Aorta (tissue), 5 donors: ENCODE measurements around the gene ELMO1. TPM values are rescaled to one million over a fixed set of nuclear protein-coding genes. Genes with fewer than 3 reads are reported as not detected.

ENCODE experiments used
- ATAC-seq: fragments of 200-7000 bp; cut with Tn5 transposase; one replicate; pipeline ENCODE4 v1.9.1; 2022; ENCODE audit warnings: moderate library complexity; ENCODE audit not compliant: low FRiP score
- DNase-seq, 2 donors: peaks; one replicate each; pipeline ENCODE4 v3.0.0-alpha.2; 2020
- H3K27ac ChIP-seq, 2 donors: one replicate each; pipeline ENCODE4 v1.5.1; 2013; ENCODE audit warnings: low read length in 2 of 2, mild to moderate bottlenecking in 2 of 2, moderate library complexity in 2 of 2, control low read depth in 1 of 2, inconsistent platforms in 1 of 2, low read depth in 1 of 2
- H3K27me3 ChIP-seq, 2 donors: one replicate each; pipeline ENCODE4 v1.6.1; 2013; ENCODE audit warnings: control low read depth in 1 of 2, low read length in 1 of 2, mild to moderate bottlenecking in 1 of 2, moderate library complexity in 1 of 2; ENCODE audit not compliant: insufficient read depth in 2 of 2, control insufficient read depth in 1 of 2
- H3K36me3 ChIP-seq, 2 donors: one replicate each; pipeline ENCODE4 v1.6.1; 2013; ENCODE audit warnings: control low read depth in 1 of 2, low read length in 1 of 2, mild to moderate bottlenecking in 1 of 2; ENCODE audit not compliant: insufficient read depth in 2 of 2, control insufficient read depth in 1 of 2
- H3K4me1 ChIP-seq, 2 donors: one replicate each; pipeline ENCODE4 v1.6.1; 2013; ENCODE audit warnings: low read length in 2 of 2, control low read depth in 1 of 2, mild to moderate bottlenecking in 1 of 2, moderate library complexity in 1 of 2; ENCODE audit not compliant: insufficient read depth in 2 of 2, control insufficient read depth in 1 of 2
- H3K4me3 ChIP-seq, 2 donors: one replicate each; pipeline ENCODE4 v1.5.1; 2013; ENCODE audit warnings: low read length in 2 of 2, control low read depth in 1 of 2, mild to moderate bottlenecking in 1 of 2
- H3K9me3 ChIP-seq: one replicate; pipeline ENCODE4 v1.6.1; 2013; ENCODE audit warnings: mild to moderate bottlenecking, low read length; ENCODE audit not compliant: control insufficient read depth
- WGBS, 2 donors: extraction: QIAGEN DNeasy Blood & Tissue Kit; methylation state at CpG; one replicate each; pipeline ENCODE4 v1.1.7; 2013; 5-methylcytosine and 5-hydroxymethylcytosine counted together
- intact Hi-C, 2 donors: fragments of 100-400 bp; cut with DNase I; formaldehyde crosslinking; loops; one replicate each; pipeline versions ENCODE4 v1.14.2 to v1.15.0; 2022
- polyA plus RNA-seq, 2 donors: library from polyadenylated mRNA; stranded (reverse); fragments of 200-250 nt; gene quantifications; one replicate each; pipeline ENCODE4 v1.2.3, GENCODE V29; 2013
- total RNA-seq, 2 donors: library from RNA; stranded (reverse); fragmentation: NEBNext Ultra II Directional; extraction: Animal tissue kit (Norgen Biotek cat#: 25700); gene quantifications; one replicate each; pipeline ENCODE4 v1.2.1, GENCODE V29; 2021
- donor health status: healthy with polysubstance abuse.
- donor health status: Bipolar disorder and iron deficiency.
- donor health status: DM: no; HTN: no; CAD: no.
- donor health status: DM: no; HTN: no; CAD: no.
- donor health status: DM: yes; HTN: yes; CAD: no.

The ELMO1 gene
- total and polyA plus RNA-seq, 4 donors: 1.8 to 86.9 (median 24.8) TPM

DNA sequence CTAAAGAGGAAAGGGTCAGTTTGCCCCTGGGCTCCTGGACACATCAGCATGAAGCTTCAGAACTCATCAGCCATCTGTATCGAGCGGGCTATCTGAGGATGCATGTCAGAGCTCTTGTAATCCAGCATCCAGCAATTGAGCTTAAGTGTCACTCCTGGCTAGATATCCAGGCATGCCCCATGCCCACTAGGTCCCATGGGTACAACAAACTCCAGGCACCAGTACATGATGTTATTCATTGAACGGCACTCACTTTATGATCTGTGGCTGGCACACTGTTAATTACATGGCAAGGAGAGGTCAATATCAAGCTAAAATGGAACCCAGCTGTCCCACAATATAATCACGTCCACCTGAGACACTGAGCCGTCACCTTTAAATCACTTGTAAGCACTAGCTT is 274.2 kb downstream of the ELMO1 start:
- no peaks in the 10 kb centered on the region for H3K4me1 ChIP-seq
- no peaks in the 10 kb centered on the region for H3K9me3 ChIP-seq
- no peak overlapping the region for H3K27ac ChIP-seq
- WGBS, 2 donors: 89 to 92% methylated on average over 5 of the region's 5 CpGs
- H3K27me3 ChIP-seq: no peaks in the 10 kb centered on the region
- H3K36me3 ChIP-seq: no peaks in the 10 kb centered on the region
- intact Hi-C loops: no loop called here
- no peak for DNase-seq
- H3K4me3 ChIP-seq: no peak overlapping the region
- no peak for ATAC-seq

DNA sequence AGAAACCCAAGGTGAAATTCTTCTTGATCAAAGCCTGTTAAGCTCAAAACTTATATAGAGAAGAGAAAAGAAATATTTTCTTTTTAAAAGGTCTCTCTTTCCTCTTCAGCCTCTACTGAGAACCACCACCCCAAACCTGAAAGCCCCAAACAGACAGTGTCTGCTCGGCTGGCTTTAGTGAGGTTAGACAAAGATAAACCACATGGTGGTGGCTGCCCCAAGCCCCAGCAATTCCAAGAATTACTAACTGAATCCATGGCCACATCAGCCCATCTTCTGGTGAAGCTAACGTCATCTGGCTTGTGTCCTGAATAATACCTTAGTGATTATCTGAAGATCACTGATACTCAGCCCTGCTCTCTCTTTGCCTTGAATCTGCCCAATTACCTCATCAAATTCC is 275.0 kb downstream of the ELMO1 start:
- no peak overlapping the region for H3K27ac ChIP-seq
- H3K27me3 ChIP-seq: no peaks in the 10 kb centered on the region
- 87 to 94% methylated on average over 2 of the region's 2 CpGs for WGBS, 2 donors
- no peaks in the 10 kb centered on the region for H3K36me3 ChIP-seq
- intact Hi-C loops: no loop called here
- H3K9me3 ChIP-seq: no peaks in the 10 kb centered on the region
- H3K4me3 ChIP-seq: no peak overlapping the region
- no peaks in the 10 kb centered on the region for H3K4me1 ChIP-seq
- no peak for DNase-seq
- ATAC-seq: no peak

DNA sequence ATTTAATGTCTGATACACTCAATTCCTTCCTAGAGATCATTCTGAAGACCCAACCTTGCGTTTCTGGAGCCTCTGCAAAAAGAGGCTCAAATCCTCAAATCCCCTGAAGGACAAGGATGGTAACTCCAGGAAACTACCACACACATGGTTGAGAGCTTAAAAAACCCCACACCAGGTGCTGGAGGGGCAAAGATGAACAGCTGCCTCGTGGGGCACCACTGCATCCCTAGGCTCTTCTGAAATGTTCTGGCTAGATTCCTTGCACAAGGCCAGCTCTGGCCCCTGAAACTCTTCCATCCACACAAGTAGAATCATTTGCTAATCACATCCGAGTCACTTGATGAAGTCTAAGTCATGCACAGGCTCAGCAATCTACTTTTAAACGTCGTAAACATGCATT is 286.6 kb downstream of the ELMO1 start:
- H3K36me3 ChIP-seq: no peaks in the 10 kb centered on the region
- 61 to 62% methylated on average over 5 of the region's 5 CpGs for WGBS, 2 donors
- H3K4me1 ChIP-seq: no peaks in the 10 kb centered on the region
- DNase-seq (no peak), ATAC-seq (no peak)
- intact Hi-C loops: no loop called here
- H3K27ac ChIP-seq: no peak overlapping the region
- H3K27me3 ChIP-seq: no peaks in the 10 kb centered on the region
- no peaks in the 10 kb centered on the region for H3K9me3 ChIP-seq
- no peak overlapping the region for H3K4me3 ChIP-seq

DNA sequence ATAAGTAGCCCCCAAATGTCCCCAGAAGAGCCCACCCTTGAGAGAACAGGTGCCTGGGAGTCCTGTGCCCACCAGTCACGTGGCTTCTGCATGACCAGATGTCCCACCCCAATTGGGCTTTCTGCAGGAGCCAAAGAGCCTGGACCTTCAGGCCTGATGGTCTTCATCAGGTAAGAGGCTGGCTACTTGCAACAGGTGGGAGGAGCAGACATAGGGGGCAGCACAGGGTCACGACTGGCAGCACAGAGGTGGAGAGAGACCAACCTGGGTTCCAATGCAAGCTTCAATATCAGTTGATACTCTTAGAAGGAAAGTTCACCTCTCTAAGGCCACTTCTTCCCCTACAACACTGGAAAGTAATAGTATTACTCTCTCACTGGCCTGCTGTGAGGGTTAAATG is 288.0 kb downstream of the ELMO1 start:
- H3K4me3 ChIP-seq: no peak overlapping the region
- 88 to 97% methylated on average over 2 of the region's 2 CpGs for WGBS, 2 donors
- intact Hi-C loops: no loop called here
- no peaks in the 10 kb centered on the region for H3K36me3 ChIP-seq
- no peaks in the 10 kb centered on the region for H3K9me3 ChIP-seq
- no peaks in the 10 kb centered on the region for H3K27me3 ChIP-seq
- H3K4me1 ChIP-seq: no peaks in the 10 kb centered on the region
- DNase-seq (no peak), ATAC-seq (no peak)
- H3K27ac ChIP-seq: no peak overlapping the region

DNA sequence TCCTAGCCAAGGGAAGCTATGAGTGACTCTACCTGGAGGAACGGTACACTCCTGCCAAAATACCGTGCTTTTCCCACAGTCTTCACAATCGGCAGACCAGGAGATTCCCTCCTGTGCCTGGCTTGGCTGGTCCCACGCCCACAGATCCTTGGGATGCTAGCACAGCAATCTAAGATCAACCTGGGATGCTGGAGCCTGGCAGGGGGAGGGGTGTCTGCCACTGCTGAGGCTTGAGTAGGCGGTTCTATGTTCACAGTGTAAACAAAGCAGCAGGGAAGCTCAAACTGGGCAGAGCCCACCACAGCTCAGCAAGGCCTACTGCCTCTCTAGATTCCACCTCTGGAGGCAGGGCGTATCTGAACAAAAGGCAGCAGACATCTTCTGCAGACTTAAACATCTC is 295.3 kb downstream of the ELMO1 start:
- intact Hi-C loops: no loop called here
- WGBS, 2 donors: 79 to 87% methylated on average over 6 of the region's 6 CpGs
- ATAC-seq (no peak), DNase-seq (no peak)
- Histone ChIP-seq H3K4me3 (no peak overlapping the region), H3K27me3 (no peaks in the 10 kb centered on the region), H3K4me1 (no peaks in the 10 kb centered on the region), H3K36me3 (no peaks in the 10 kb centered on the region), H3K27ac (no peak overlapping the region), H3K9me3 (no peaks in the 10 kb centered on the region)

DNA sequence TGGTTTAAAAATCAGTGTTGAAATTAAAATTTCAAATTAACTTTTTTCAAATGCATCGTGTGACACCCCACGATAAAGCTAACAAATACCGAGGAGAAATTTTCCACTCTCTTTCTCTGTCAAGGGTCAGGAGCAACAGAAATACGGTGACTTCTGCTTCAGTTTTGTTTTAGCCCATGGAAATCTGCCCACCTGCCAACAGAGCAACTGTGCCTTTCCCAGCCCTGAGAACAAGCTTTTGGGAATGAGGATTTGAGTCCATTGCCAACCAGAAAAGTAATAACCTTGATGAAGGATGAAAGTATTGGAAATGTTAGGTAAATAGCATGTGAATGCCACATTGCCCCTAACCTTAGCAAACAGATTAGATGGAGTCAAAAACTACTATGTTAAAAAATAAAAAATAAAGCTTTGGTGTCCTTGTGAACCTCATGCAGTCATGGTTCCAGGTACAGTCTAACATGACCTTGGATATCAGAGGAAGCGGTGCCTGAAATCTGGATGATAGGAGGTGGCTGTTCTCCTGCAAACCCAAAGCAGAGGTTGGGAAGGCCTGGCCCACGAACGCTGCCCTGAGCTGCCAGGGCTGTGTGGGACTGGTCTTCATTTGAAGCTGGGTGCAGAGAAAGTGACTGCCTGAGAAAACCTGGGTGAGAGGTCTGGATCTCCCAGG is 296.8 kb downstream of the ELMO1 start:
- intact Hi-C loops: no loop called here
- Histone ChIP-seq H3K9me3 (no peaks in the 10 kb centered on the region), H3K4me1 (no peaks in the 10 kb centered on the region), H3K36me3 (no peaks in the 10 kb centered on the region), H3K27me3 (no peaks in the 10 kb centered on the region), H3K4me3 (no peak overlapping the region), H3K27ac (no peak overlapping the region)
- DNase-seq (no peak), ATAC-seq (no peak)
- 93 to 94% methylated on average over 7 of the region's 7 CpGs for WGBS, 2 donors

DNA sequence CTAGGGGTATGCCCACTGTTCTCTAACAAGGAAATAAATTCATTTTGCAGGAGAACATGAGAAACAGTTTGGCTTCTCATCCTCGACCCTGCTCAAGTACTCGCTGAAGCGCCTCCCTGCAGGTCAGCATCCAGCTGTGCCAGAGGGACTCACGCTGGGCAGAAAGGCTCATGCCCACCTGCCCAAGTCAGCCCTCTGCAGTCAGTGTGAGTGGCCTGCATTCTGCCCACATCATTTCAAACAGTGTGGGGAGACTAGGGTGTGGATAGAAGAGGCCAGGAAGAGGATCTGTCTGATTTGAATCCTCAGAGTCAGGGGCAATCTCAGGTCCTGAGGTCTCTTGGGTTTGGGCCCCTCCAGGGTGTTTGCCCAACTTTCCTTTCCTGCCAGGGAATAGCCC is 297.8 kb downstream of the ELMO1 start:
- intact Hi-C loops: no loop called here
- Histone ChIP-seq H3K27ac (no peak overlapping the region), H3K36me3 (no peaks in the 10 kb centered on the region), H3K4me3 (no peak overlapping the region), H3K27me3 (no peaks in the 10 kb centered on the region), H3K9me3 (no peaks in the 10 kb centered on the region), H3K4me1 (no peaks in the 10 kb centered on the region)
- 97% methylated on average over 4 of the region's 4 CpGs for WGBS, 2 donors
- DNase-seq (no peak), ATAC-seq (no peak)

DNA sequence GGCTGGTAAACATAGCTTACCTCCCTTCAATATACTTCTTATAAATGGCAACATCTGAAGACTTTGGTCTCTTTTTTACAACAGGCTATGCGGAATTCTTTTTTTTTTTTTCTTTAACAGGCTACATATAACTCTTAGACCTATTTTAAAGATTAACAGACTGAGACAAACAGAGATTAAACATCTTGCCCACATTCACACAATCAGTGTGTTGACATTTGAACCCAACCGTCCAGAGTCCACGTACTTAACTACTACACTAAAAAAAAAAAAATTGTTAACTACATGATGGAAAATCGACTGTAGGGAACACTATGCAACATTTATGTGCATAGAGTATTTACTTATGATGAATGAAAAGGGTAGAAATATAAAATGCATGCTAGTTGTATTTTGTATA is 298.5 kb downstream of the ELMO1 start:
- no peaks in the 10 kb centered on the region for H3K36me3 ChIP-seq
- WGBS, 2 donors: 54% methylated on average over 4 of the region's 4 CpGs
- H3K4me1 ChIP-seq: no peaks in the 10 kb centered on the region
- no peak for DNase-seq
- intact Hi-C loops: no loop called here
- no peak overlapping the region for H3K4me3 ChIP-seq
- H3K27ac ChIP-seq: no peak overlapping the region
- no peak for ATAC-seq
- no peaks in the 10 kb centered on the region for H3K27me3 ChIP-seq
- no peaks in the 10 kb centered on the region for H3K9me3 ChIP-seq

DNA sequence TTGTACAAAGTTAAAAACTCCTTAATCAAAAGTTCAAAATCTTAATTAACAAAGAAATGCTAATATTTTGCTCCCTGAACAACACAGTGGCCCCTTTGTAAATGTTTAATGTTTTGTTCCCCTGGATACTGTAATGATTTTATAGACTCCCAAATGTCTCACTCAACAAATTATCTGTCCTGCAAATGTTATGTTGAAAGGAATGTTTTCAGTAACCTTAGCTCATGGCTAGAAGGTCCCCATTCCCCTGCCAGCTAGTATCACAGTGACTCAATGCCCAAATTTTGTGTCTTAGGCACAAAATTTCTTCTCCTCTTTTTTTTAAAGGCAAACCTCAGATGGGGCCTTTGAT is 298.9 kb downstream of the ELMO1 start:
- ATAC-seq (no peak), DNase-seq (no peak)
- no peak overlapping the region for H3K27ac ChIP-seq
- no peak overlapping the region for H3K4me3 ChIP-seq
- intact Hi-C loops: no loop called here
- H3K9me3 ChIP-seq: no peaks in the 10 kb centered on the region
- no peaks in the 10 kb centered on the region for H3K36me3 ChIP-seq
- no peaks in the 10 kb centered on the region for H3K27me3 ChIP-seq
- no peaks in the 10 kb centered on the region for H3K4me1 ChIP-seq
